Measurements from ENCODE around the gene TBX6. TPM values are rescaled to one million over a fixed set of nuclear protein-coding genes. Genes with fewer than 3 reads are reported as not detected.

The TBX6 gene
- 1.4 TPM for total RNA-seq (2021; ENCODE audit: unreplicated experiment)
- 1.2 and 1.5 TPM in 2 replicates for polyA plus RNA-seq (2012)
- Bru-seq, nascent RNA = percentile 19 among the genes with signal in this experiment
- BruChase-seq, experiment 1, labeled RNA remaining after a 6-hour chase = percentile 25 among the genes with signal in this experiment
- percentile 33 among the genes with signal in this experiment for BruChase-seq, experiment 2, labeled RNA remaining after a 2-hour chase
- long read RNA-seq, partial matches to known transcripts = 1 of 2 reads
- long read RNA-seq, other reads (novel, unspliced or antisense) = 1 of 2 reads

- Histone ChIP-seq H3K27me3 (ENCODE audit: insufficient read depth, low read length) (no peaks in the 10 kb centered on the region), H3K9me3 (ENCODE audit: control insufficient read depth in 1 of 2, insufficient read depth in 1 of 2, low read depth in 1 of 2, low read length in 2 of 2) (peaks cover 0 to 4% of the 10 kb centered on the region in 2 experiments; a peak in 1 of 4 replicates), H3K4me3 (replicated peaks in 1 of 2; ENCODE audit: low read depth in 1 of 2, low read length in 2 of 2) (peak within 1 kb of the TSS; percentile 62 to 68), H3K9me2 (ENCODE audit: insufficient read depth) (no peaks in the 10 kb centered on the region), H3K27ac (ENCODE audit: low read depth, low read length) (peak within 1 kb of the TSS; percentile 77), H3K4me1 (ENCODE audit: control insufficient read depth in 1 of 2, insufficient read depth in 2 of 2, low read length in 2 of 2) (peaks cover 14 to 62% of the 10 kb centered on the region in 2 experiments), H3K36me3 (ENCODE audit: control insufficient read depth in 1 of 2, insufficient read depth in 2 of 2, low read length in 2 of 2) (no peaks in the 10 kb centered on the region), H4K20me1 (ENCODE audit: insufficient read depth) (no peaks in the 10 kb centered on the region), H2AFZ (ENCODE audit: low read depth, low read length, poor library complexity, severe bottlenecking) (peak within 1 kb of the TSS; percentile 82), H3K4me2 (ENCODE audit: low read length) (peak within 1 kb of the TSS; percentile 96), H3K79me2 (ENCODE audit: insufficient read depth, low read length) (no peaks in the 10 kb centered on the region), H3K9ac (ENCODE audit: low read length) (peak within 1 kb of the TSS; percentile 77)
- CTCF ChIA-PET = interaction anchor here (0.6 to 6.3 kb wide), 22 partner anchors 11 to 602 kb away, joined by 3 to 48 read pairs (median 4); partner anchors contain the start of genes ALDOA, CORO1A, DCTPP1 and PRR14
- intact Hi-C loops (cut with micrococcal nuclease) = loop anchor here (5.0 kb wide), 1 partner anchor 316 kb away; the partner anchor contains the start of gene ZNF771
- ATAC-seq = peak; percentile 89
- BruUV-seq (replicated peaks) = no TSS peak
- TF ChIP-seq POLR2AphosphoS5 (IDR thresholded peaks at IDR 0.05; ENCODE audit: low read depth, low read length) = peak; percentile 49; the same call in 1 of the 2 replicates
- TF ChIP-seq ELF1 (IDR thresholded peaks at IDR 0.05; ENCODE audit: borderline replicate concordance, low read depth) = no peak
- TF ChIP-seq EZH2 (IDR thresholded peaks at IDR 0.05) = no peak
- TF ChIP-seq FOSL1 (IDR thresholded peaks at IDR 0.05; ENCODE audit: low read depth) = no peak
- peak; percentile 55; the same call in 1 of the 2 replicates for TF ChIP-seq MAX (IDR thresholded peaks at IDR 0.05)
- TF ChIP-seq ZBTB33 (IDR thresholded peaks at IDR 0.05; ENCODE audit: extremely low read depth, insufficient replicate concordance, low read length) = no peak
- TF ChIP-seq TCF7L2 (IDR thresholded peaks at IDR 0.05; ENCODE audit: borderline replicate concordance, extremely low read depth, insufficient read depth, insufficient read length) = no peak
- TF ChIP-seq REST (IDR thresholded peaks at IDR 0.05; ENCODE audit: low read depth) = no peak
- no peak for TF ChIP-seq SIN3A (IDR thresholded peaks at IDR 0.05; ENCODE audit: low read depth)
- no peak for TF ChIP-seq EGR1 (IDR thresholded peaks at IDR 0.05; ENCODE audit: low read depth)
- no peak for TF ChIP-seq ZNF274 (IDR thresholded peaks at IDR 0.05; ENCODE audit: low read depth, low read length)
- TF ChIP-seq CTCF (IDR thresholded peaks at IDR 0.05 in 2 of 3, conservative IDR thresholded peaks at IDR 0.05 in 1 of 3; ENCODE audit: borderline replicate concordance in 1 of 3, insufficient read depth in 1 of 3, low read depth in 2 of 3, low read length in 2 of 3) = peak; percentile 44 to 76 (median 63); a peak in 5 of 6 replicates
- TF ChIP-seq POLR2A (IDR thresholded peaks at IDR 0.05; ENCODE audit: borderline replicate concordance, extremely low read depth, insufficient read depth, insufficient read length) = peak; percentile 4
- TF ChIP-seq RAD21 (IDR thresholded peaks at IDR 0.05; ENCODE audit: low read depth) = peak; percentile 86
- no peak for TF ChIP-seq EZH2phosphoT487 (IDR thresholded peaks at IDR 0.05; ENCODE audit: borderline replicate concordance)
- POLR2A ChIA-PET = interaction anchor here (0.7 to 2.7 kb wide), 7 partner anchors 12 to 602 kb away, joined by 3 to 10 read pairs (median 3); partner anchors contain the start of genes ALDOA and PRR14
- RAD21 ChIA-PET (ENCODE audit: low non-redundant PET in 1 of 2, low total read pairs in 2 of 2, uncharacterized antibody in 2 of 2, unreplicated experiment in 2 of 2) = interaction anchor here in 1 of 2 experiments (0.6 kb wide), 1 partner anchor 304 kb away, joined by 3 read pairs; the partner anchor contains the start of gene ZNF48
- peak; percentile 74 for DNase-seq (ENCODE audit: low read depth, low spot score)
Measured at GRCh38 chr16:30091474-30092372, at the start of gene TBX6. Gene TBX6 (minus strand): TSS chr16:30091924. CDS start chr16:30091193, 731 bp downstream.

Measured in HCT116 (cell line).